NCI-H1436 (cell line): ENCODE data around the gene TMEM51.
"Not testable (repeated sequence)": the region's sequence is repeated elsewhere in the genome, so short reads cannot be mapped to it uniquely, and the experiment has no call there.

Experiments used
- DNase-seq: peaks from one replicate; lab custom pipeline; 2025; lab: John Stamatoyannopoulos, UW

The TMEM51 gene

GRCh38 chr1:15128077-15128476 lies 25.5 kb upstream of the TMEM51 start:
- DNase-seq: no peak

GRCh38 chr1:15128520-15129313 lies 24.8 kb upstream of the TMEM51 start:
- peak; percentile 34 for DNase-seq

DNA sequence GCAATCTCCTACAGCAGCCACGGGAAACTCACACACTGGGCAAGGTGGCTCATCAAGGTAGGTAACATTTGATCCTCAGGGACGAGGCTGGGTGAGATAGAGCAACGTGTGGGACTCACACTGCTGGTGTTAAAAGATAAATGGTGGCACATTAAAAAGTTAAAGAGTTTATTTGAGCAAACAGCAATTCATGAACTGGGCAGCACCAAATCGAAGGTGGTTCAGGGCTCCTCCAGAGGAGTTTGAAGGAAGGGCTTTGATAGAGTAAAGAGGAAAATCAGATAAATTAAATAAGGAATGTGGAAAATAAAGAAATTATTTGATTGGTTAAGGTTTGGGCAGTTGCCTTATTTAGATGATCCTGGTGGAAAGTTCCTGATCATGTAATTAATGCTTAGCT lies 23.6 kb upstream of the TMEM51 start:
- no peak for DNase-seq

DNA sequence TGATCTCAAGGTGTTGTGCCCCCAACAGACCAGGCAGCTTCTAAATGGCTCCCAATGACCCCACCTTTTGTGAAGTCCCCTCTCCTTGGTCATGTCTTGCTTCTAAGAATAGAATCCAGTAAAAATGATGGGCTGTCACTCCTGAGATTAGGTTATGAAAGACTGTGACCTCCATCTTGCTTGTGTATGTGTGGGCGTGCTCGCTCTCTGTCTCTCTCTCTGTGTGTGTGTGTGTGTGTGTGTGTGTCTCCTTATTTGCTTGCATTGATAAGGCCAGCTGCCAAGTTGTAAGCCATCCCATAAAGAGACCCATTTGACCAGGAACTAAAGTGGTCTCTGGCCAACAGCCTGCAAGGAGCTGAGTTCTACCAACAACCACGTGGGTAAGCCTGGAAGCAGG lies 22.9 kb upstream of the TMEM51 start:
- DNase-seq: no peak

DNA sequence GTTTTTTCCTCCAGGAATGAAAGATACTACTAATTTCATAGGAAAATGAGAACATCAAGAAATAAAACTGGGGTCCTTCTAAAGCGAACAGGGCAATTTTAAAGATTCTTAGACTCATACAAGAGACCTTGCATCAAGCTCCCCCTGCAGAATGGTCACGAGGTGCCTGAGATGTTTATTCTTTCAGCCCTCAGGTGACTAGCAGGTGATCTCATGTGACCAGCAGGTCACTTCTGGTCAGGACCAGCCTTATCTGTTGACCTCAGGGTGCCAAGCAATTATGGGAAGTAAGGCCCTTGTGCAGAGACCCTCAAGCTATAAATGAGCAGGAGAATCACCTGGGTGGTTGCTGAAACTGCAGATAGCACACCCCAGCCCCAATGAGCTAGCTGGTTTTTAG lies 20.6 kb upstream of the TMEM51 start:
- DNase-seq: no peak

DNA sequence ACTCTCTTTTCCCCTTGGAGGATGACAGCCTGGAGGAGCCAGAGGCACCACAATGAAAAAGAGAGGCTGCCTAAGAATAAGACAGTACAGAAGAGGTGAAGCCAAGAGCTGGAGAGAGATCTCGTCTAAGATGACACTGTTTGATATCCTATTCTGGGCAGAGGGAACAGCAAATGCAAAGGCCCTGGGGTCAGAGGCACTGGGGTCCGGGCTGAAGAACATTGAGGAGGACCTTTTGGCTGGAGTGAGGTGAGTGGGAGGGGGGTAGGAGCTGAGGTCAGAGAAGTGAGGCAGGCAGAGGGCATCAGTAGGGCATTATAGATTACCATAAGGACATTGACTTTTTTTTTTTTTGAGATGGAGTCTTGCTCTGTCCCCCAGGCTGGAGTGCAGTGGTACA lies 19.3 kb upstream of the TMEM51 start:
- DNase-seq: no peak

GRCh38 chr1:15135604-15136003 lies 17.9 kb upstream of the TMEM51 start:
- not testable (repeated sequence) for DNase-seq

GRCh38 chr1:15137809-15138208 lies 15.7 kb upstream of the TMEM51 start:
- no peak for DNase-seq

DNA sequence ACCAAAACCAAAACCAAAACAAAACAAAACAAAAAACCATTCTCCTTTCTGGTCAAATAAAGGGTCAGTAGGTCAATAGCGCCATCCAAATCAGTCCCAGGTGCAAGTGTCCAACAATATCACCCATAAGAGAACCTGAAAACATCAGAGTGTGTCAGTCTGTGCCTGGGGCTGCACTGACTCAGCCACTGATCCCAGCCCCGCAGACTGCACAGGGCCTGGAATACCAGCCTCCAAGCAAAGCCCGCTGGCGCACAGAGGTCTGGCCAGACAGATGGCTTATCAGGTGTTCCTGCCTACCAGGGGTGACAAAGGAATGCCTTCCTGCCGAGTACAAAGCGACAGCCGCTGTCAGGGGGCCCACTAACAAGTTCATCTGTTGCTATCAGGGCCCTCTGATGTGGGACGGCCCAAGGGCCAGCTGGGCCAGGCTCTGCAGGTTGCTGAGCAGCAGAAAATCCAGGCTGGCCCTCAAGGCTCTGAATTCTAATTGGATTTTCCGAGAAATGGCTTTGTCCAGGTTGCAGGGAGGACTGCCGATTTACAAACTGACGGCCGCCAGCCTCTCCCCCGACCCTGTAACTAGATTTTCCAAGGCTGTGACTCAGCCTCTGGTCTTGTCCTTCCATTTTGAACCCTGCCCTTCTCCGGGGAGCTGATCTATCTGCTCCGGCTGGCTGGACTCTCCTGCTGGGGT lies 13.7 kb upstream of the TMEM51 start:
- no peak for DNase-seq

GRCh38 chr1:15141935-15142539 lies 11.5 kb upstream of the TMEM51 start:
- DNase-seq: no peak

DNA sequence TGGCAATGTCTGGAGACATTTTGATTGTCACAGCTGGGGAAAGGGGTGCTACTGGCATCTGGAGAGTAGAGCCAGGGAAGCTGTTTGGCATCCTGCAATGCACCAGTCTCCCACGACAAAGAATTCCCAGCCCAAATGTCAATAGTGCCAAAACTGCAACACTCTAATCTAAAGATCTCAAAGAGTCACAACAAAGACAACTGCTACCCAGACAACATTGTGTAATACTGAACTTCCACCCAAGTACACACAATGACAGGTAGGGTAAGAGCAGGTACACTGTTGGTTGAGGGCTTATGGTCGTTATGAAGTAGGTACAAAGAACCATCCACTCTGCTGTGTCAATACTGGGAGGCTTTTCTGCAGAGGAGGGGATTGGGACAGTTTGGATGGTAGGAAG lies 8.2 kb upstream of the TMEM51 start:
- no peak for DNase-seq

DNA sequence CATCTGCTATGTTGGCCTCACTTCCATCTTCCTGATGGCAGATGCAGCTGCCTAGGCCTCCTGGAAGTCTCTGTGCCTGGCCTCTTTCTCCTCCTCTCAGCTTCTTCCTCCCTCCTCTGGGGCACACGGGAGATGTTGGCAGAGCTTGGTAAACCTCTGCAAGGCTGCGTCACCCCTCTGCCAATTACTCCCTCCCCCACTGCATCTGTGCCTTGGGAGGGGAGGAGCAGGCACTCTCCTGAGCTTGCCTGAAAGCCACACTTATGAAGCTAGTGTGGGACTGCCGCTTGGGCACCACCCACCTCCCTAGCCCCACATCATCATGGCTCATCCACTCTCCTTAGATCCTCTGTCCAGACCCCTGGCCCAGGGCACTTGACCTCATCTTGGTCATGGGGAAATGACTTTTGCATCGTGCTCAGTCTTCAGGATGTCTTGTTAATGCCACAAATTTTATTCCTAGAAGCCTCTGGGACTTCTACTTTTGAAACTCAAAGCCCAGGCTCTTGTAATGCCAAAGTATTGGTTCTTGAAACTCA lies 7.3 kb upstream of the TMEM51 start:
- no peak for DNase-seq

DNA sequence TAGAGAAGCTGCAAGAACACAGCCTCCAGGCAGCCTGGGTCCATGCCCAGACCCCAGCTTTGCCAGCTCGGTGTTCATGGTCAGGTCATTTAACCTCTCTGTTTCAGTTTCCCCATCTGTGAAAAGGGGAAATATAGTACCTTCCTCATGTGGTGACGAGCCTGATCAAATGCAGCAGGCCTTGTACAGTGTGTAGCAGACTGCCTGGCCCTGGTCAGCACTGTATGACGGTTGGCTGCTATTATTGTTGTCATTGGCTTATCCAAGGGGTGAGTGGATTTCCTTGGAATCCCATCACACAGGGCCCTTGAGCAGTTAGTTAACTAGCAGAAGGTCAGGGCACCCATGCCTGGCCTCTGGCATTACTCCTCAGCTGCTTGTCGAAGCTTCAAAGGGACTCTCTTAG lies 6.6 kb upstream of the TMEM51 start:
- no peak for DNase-seq

- no peak for DNase-seq
These were observed 5.5 kb upstream of the TMEM51 start for GRCh38 chr1:15148004-15148403.

DNA sequence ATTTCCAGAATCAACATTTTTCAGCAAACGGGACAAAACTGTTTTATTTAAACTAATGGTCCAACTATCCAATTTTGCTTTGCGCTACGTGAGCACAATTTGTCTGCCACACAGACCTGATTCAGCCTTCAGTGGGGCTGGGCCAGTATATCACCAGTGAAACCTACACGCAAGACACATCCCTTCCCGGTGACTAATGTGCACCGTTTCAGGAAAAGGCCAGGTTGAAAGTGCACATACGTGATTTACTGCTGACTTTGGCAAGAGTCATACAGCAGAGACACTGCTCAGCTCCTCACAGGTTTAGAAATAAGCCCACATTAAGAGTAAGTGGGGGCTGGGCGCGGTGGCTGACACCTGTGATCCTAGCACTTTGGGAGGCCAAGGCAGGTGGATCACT lies 5.1 kb upstream of the TMEM51 start:
- DNase-seq: no peak

GRCh38 chr1:15148941-15149340 lies 4.6 kb upstream of the TMEM51 start:
- no peak for DNase-seq

DNA sequence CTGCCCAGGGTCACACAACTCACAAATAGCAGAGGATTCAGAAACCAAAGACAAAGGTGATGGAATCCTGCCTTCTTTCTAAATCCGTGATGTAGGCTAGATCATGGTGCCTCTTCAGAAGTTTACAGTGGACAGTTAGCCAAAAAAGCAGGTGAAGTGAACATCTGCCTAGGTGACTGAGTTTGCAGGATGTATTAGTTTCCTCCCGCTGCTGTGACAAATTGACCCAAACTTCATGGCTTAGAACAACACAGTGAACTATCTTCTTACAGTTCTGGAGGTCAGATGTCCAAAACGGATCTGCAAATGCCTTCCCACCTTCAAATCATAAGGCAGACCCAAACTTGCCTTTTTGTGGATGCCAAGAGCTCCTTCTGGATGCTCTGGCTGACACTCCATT lies 3.2 kb upstream of the TMEM51 start:
- no peak for DNase-seq

DNA sequence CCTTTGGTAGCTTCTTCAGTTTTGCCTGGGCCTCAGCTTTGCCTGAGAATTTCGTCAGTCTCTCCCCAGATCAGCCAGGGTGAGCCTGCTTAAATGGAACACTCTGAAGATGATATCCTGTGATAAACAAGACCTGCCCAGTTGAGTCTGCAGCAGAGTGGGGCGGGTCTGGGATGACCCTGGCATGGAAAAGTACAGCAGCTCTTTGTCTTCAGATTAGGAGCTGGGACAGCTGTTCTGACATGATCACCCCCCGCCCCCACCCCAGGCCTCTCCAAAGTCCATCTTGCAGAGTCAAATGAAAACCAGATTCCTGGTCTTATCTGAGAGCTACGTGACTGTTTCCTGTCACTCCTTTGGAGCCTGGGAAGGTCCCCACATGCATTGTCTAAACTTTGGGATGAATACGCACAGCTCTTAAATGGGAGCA lies 2.2 kb upstream of the TMEM51 start:
- DNase-seq: no peak

DNA sequence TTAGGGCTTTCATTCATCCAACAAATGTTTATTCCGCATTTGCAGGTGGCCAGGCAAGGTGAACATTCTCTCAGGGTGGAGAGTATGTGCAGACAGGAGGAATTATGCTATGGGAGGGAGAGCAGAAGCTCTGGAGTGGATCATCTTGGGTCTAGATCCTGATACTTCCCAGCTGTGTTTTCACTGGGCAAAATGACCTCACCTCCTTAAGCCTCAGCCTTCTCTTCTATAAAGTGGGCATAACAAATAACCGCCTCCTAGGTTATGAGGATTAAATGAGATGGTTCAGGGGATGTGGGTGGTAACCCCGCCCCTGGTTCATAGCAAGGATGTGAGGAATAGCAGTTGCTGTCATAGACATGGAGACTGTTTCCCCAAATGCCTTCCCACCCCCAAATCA lies 1.7 kb upstream of the TMEM51 start:
- no peak for DNase-seq

- peak; percentile 37 for DNase-seq
These were observed 996 bp upstream of the TMEM51 start for GRCh38 chr1:15152318-15153183.

GRCh38 chr1:15153842-15154479 lies 414 bp downstream of the TMEM51 start:
- DNase-seq: peak; percentile 20
